NCI-H2171 (cell line): ENCODE data around the gene LYPD3.
A peak's percentile ranks its signal among the peaks of the same experiment; 100 is the strongest.
"Not testable (repeated sequence)": the region's sequence is repeated elsewhere in the genome, so short reads cannot be mapped to it uniquely, and the experiment has no call there.

Experiments used
- DNase-seq: peaks from one replicate; lab custom pipeline; 2025; lab: John Stamatoyannopoulos, UW

Gene LYPD3

GRCh38 chr19:43465468-43466120 lies at the start of gene LYPD3:
TSS of gene LYPD3 (minus strand) at chr19:43465608. CDS start at chr19:43465571, 37 bp downstream.
- no peak for DNase-seq

- DNase-seq: not testable (repeated sequence)
Observed at GRCh38 chr19:43512399-43512798, 47.0 kb upstream of the LYPD3 start.

- no peak for DNase-seq
Observed at GRCh38 chr19:43511324-43511723, 45.9 kb upstream of the LYPD3 start.

- DNase-seq: no peak
Observed at GRCh38 chr19:43510713-43511112, 45.3 kb upstream of the LYPD3 start.

- DNase-seq: no peak
Observed at GRCh38 chr19:43507880-43508279, 42.5 kb upstream of the LYPD3 start.

- DNase-seq: no peak
Observed at GRCh38 chr19:43506629-43507028, 41.2 kb upstream of the LYPD3 start.

GRCh38 chr19:43505941-43506340 lies 40.5 kb upstream of the LYPD3 start:
- DNase-seq: no peak

- no peak for DNase-seq
Observed at GRCh38 chr19:43505186-43505456, 39.7 kb upstream of the LYPD3 start.

GRCh38 chr19:43504426-43505185 lies 39.2 kb upstream of the LYPD3 start, which contains the start of gene PHLDB3:
TSS of gene PHLDB3 (minus strand) at chr19:43504746. CDS start at chr19:43504118, 628 bp downstream.
- DNase-seq: no peak

GRCh38 chr19:43503501-43504425 lies 38.4 kb upstream of the LYPD3 start:
- DNase-seq: peak; percentile 93

GRCh38 chr19:43502419-43502976 lies 37.1 kb upstream of the LYPD3 start:
- no peak for DNase-seq

GRCh38 chr19:43501661-43502418 lies 36.4 kb upstream of the LYPD3 start:
- no peak for DNase-seq

GRCh38 chr19:43499042-43499441 lies 33.6 kb upstream of the LYPD3 start:
- DNase-seq: no peak

GRCh38 chr19:43498233-43498842 lies 32.9 kb upstream of the LYPD3 start:
- no peak for DNase-seq

GRCh38 chr19:43496960-43497359 lies 31.6 kb upstream of the LYPD3 start:
- no peak for DNase-seq

- DNase-seq: peak; percentile 74
Observed at GRCh38 chr19:43495082-43495481, 29.7 kb upstream of the LYPD3 start.

- DNase-seq: no peak
Observed at GRCh38 chr19:43490759-43491158, 25.4 kb upstream of the LYPD3 start.

- DNase-seq: no peak
Observed at GRCh38 chr19:43489979-43490599, 24.7 kb upstream of the LYPD3 start.

GRCh38 chr19:43489310-43489709 lies 23.9 kb upstream of the LYPD3 start:
- no peak for DNase-seq

GRCh38 chr19:43488179-43488578 lies 22.8 kb upstream of the LYPD3 start:
- no peak for DNase-seq

- DNase-seq: no peak
Observed at GRCh38 chr19:43486412-43486811, 21.0 kb upstream of the LYPD3 start.
